MM.1S (cell line): ENCODE data around the gene TMEM214.

ENCODE experiments used
- CTCF ChIP-seq: fragments of 300-600 bp; sonication (generic); IDR thresholded peaks from 2 replicates; pipeline ENCODE4 v1.5.1; 2016; ENCODE audit warnings: antibody characterized with exemption, low read length, mixed read lengths
- EZH2 ChIP-seq: fragments of 300-600 bp; sonication (generic); optimal IDR thresholded peaks from 2 replicates; pipeline ENCODE3; 2017; ENCODE audit warnings: low read depth, mild to moderate bottlenecking, antibody characterized with exemption, low read length, mixed read lengths
- EZH2phosphoT487 ChIP-seq: fragments of 300-600 bp; sonication (generic); IDR thresholded peaks from 2 replicates; pipeline ENCODE4 v1.6.1; 2018; ENCODE audit warnings: antibody characterized with exemption, low read length

GRCh38 chr2:27039426-27039825 lies 6.7 kb downstream of the TMEM214 start:
- TF ChIP-seq CTCF: no peak
- TF ChIP-seq EZH2: no peak
- no peak for TF ChIP-seq EZH2phosphoT487
